HUES64 (cell line): Measurements from ENCODE around the gene POMC.
"Not testable (repeated sequence)": the region's sequence is repeated elsewhere in the genome, so short reads cannot be mapped to it uniquely, and the experiment has no call there.

Source experiments
- H3K27ac ChIP-seq: 2 replicates; pipeline ENCODE4 v1.7.0; 2013; ENCODE audit warnings: low read depth, low read length, inconsistent platforms
- H3K27me3 ChIP-seq: 2 replicates; pipeline ENCODE4 v1.6.1; 2013; ENCODE audit warnings: mild to moderate bottlenecking, low read length; ENCODE audit not compliant: insufficient read depth
- H3K36me3 ChIP-seq: 2 replicates; pipeline ENCODE4 v1.6.1; 2013; ENCODE audit warnings: mild to moderate bottlenecking, low read length; ENCODE audit not compliant: insufficient read depth
- H3K4me1 ChIP-seq: 2 replicates; pipeline ENCODE4 v1.6.1; 2013; ENCODE audit warnings: mild to moderate bottlenecking, low read length, moderate library complexity; ENCODE audit not compliant: insufficient read depth
- H3K4me3 ChIP-seq: 2 replicates; pipeline ENCODE4 v1.5.1; 2013; ENCODE audit warnings: mild to moderate bottlenecking, low read length, moderate library complexity
- H3K9ac ChIP-seq: 2 replicates; pipeline ENCODE4 v1.6.1; 2013; ENCODE audit warnings: mild to moderate bottlenecking, low read depth, low read length
- H3K9me3 ChIP-seq: 2 replicates; pipeline ENCODE4 v1.6.1; 2013; ENCODE audit warnings: low read depth, low read length; ENCODE audit not compliant: insufficient read depth
- WGBS: fragments of 150-250, 120-280 bp; methylation state at CpG from one replicate; pipeline ENCODE4 v1.1.7; 2013; ENCODE audit warnings: missing lambda C conversion rate; 5-methylcytosine and 5-hydroxymethylcytosine counted together

The POMC gene

GRCh38 chr2:25176138-25176537 is 7.8 kb upstream of the POMC start:
- no peaks in the 10 kb centered on the region for H3K9me3 ChIP-seq
- H3K27ac ChIP-seq, result no peak overlapping the region
- no peaks in the 10 kb centered on the region for H3K4me1 ChIP-seq
- no peaks in the 10 kb centered on the region; the same call in 1 of the 2 replicates for H3K27me3 ChIP-seq
- no peak overlapping the region for H3K9ac ChIP-seq
- H3K36me3 ChIP-seq, result no peaks in the 10 kb centered on the region
- 93% methylated on average over 6 of the region's 6 CpGs for WGBS
- H3K4me3 ChIP-seq, result no peak overlapping the region

GRCh38 chr2:25174192-25174861 is 5.9 kb upstream of the POMC start:
- 92% methylated on average over 6 of the region's 6 CpGs for WGBS
- no peak overlapping the region for H3K9ac ChIP-seq
- no peaks in the 10 kb centered on the region for H3K36me3 ChIP-seq

GRCh38 chr2:25173719-25174118 is 5.3 kb upstream of the POMC start:
- Histone ChIP-seq H3K4me3 (no peak overlapping the region), H3K27me3 (peaks cover 17% of the 10 kb centered on the region), H3K27ac (no peak overlapping the region), H3K9ac (no peak overlapping the region), H3K4me1 (no peaks in the 10 kb centered on the region), H3K36me3 (no peaks in the 10 kb centered on the region), H3K9me3 (no peaks in the 10 kb centered on the region)
- 92% methylated on average over 5 of the region's 5 CpGs for WGBS

More at GRCh38 chr2:25174192-25174861, 5.9 kb upstream of the POMC start:
- Histone ChIP-seq H3K27ac (no peak overlapping the region), H3K27me3 (peaks cover 11% of the 10 kb centered on the region), H3K4me3 (no peak overlapping the region), H3K4me1 (no peaks in the 10 kb centered on the region), H3K9me3 (no peaks in the 10 kb centered on the region)

GRCh38 chr2:25170888-25171287 is 2.5 kb upstream of the POMC start:
- peaks cover 44% of the 10 kb centered on the region for H3K27me3 ChIP-seq
- H3K9me3 ChIP-seq, result no peaks in the 10 kb centered on the region
- no peaks in the 10 kb centered on the region for H3K4me1 ChIP-seq
- H3K27ac ChIP-seq, result no peak overlapping the region
- H3K36me3 ChIP-seq, result no peaks in the 10 kb centered on the region
- no peak overlapping the region for H3K4me3 ChIP-seq
- WGBS, result 86% methylated on average over 6 of the region's 7 CpGs
- no peak overlapping the region for H3K9ac ChIP-seq

GRCh38 chr2:25169073-25169470 is 692 bp upstream of the POMC start:
- no peaks in the 10 kb centered on the region for H3K9me3 ChIP-seq
- H3K4me1 ChIP-seq, result no peaks in the 10 kb centered on the region
- no peaks in the 10 kb centered on the region for H3K36me3 ChIP-seq
- H3K9ac ChIP-seq, result peak overlapping the region; percentile 36; the same call in 1 of the 2 replicates
- H3K4me3 ChIP-seq, result peak overlapping the region; percentile 65
- H3K27ac ChIP-seq, result no peak overlapping the region
- 17% methylated on average over 1 of the region's 2 CpGs for WGBS
- H3K27me3 ChIP-seq, result peaks cover 57% of the 10 kb centered on the region

- H3K27me3 ChIP-seq, result peaks cover 57% of the 10 kb centered on the region
- H3K27ac ChIP-seq, result no peak overlapping the region
- no peaks in the 10 kb centered on the region for H3K36me3 ChIP-seq
- H3K9me3 ChIP-seq, result no peaks in the 10 kb centered on the region
- 35% methylated on average over 9 of the region's 10 CpGs for WGBS
- no peak overlapping the region for H3K9ac ChIP-seq
- H3K4me3 ChIP-seq, result no peak overlapping the region
- H3K4me1 ChIP-seq, result no peaks in the 10 kb centered on the region
These were observed 2.1 kb downstream of the POMC start for GRCh38 chr2:25165992-25166875.

- Histone ChIP-seq H3K4me3 (no peak overlapping the region), H3K27me3 (peaks cover 48% of the 10 kb centered on the region), H3K9me3 (no peaks in the 10 kb centered on the region), H3K27ac (no peak overlapping the region), H3K4me1 (peaks cover 4% of the 10 kb centered on the region), H3K9ac (no peak overlapping the region), H3K36me3 (no peaks in the 10 kb centered on the region)
- WGBS, result 75% methylated on average over 8 of the region's 8 CpGs
These were observed 3.8 kb downstream of the POMC start for GRCh38 chr2:25164561-25164960.

- not testable (repeated sequence) for H3K4me1 ChIP-seq, H3K4me3 ChIP-seq, H3K27ac ChIP-seq, H3K36me3 ChIP-seq, H3K9me3 ChIP-seq, H3K9ac ChIP-seq
- 92% methylated on average over 4 of the region's 7 CpGs for WGBS
- H3K27me3 ChIP-seq, result peaks cover 23% of the 10 kb centered on the region
These were observed 6.3 kb downstream of the POMC start for GRCh38 chr2:25162061-25162460.

- no peaks in the 10 kb centered on the region for H3K9me3 ChIP-seq
- H3K4me3 ChIP-seq, result no peak overlapping the region
- H3K27ac ChIP-seq, result no peak overlapping the region
- H3K27me3 ChIP-seq, result peaks cover 15% of the 10 kb centered on the region
- no peaks in the 10 kb centered on the region for H3K36me3 ChIP-seq
- H3K4me1 ChIP-seq, result peaks cover 4% of the 10 kb centered on the region
- H3K9ac ChIP-seq, result no peak overlapping the region
- 92% methylated on average over 69 of the region's 69 CpGs for WGBS
These were observed 7.2 kb downstream of the POMC start for GRCh38 chr2:25161055-25161781.

- Histone ChIP-seq H3K27me3 (peaks cover 8% of the 10 kb centered on the region; the same call in 1 of the 2 replicates), H3K9me3 (no peaks in the 10 kb centered on the region), H3K4me3 (no peak overlapping the region), H3K36me3 (no peaks in the 10 kb centered on the region), H3K9ac (no peak overlapping the region), H3K27ac (no peak overlapping the region), H3K4me1 (peaks cover 4% of the 10 kb centered on the region)
- WGBS, result 95% methylated on average over 10 of the region's 10 CpGs
These were observed 8.0 kb downstream of the POMC start for GRCh38 chr2:25160376-25160775.

GRCh38 chr2:25159949-25160348 is 8.4 kb downstream of the POMC start:
- no peak overlapping the region for H3K9ac ChIP-seq
- no peak overlapping the region for H3K27ac ChIP-seq
- no peaks in the 10 kb centered on the region for H3K36me3 ChIP-seq
- peaks cover 4% of the 10 kb centered on the region; the same call in 1 of the 2 replicates for H3K27me3 ChIP-seq
- 54% methylated on average over 7 of the region's 8 CpGs for WGBS
- H3K4me1 ChIP-seq, result peaks cover 4% of the 10 kb centered on the region
- no peak overlapping the region for H3K4me3 ChIP-seq
- H3K9me3 ChIP-seq, result no peaks in the 10 kb centered on the region
